Esophagus squamous epithelium (tissue), 5 donors: Measurements from ENCODE around the gene RNF34. TPM values are rescaled to one million over a fixed set of nuclear protein-coding genes. Genes with fewer than 3 reads are reported as not detected.

Source experiments
- DNase-seq: peaks from one replicate; lab custom pipeline; 2025; lab: John Stamatoyannopoulos, UW
- H3K27ac ChIP-seq, 4 donors: fragments of 200-600 bp; sonication (generic); one replicate each; pipeline ENCODE4 v1.5.1; 2016 to 2019; ENCODE audit warnings: mild to moderate bottlenecking in 1 of 4
- H3K27me3 ChIP-seq, 4 donors: fragments of 200-600 bp; sonication (generic); 1 replicate in 3 of 4; 2 replicates in 1 of 4; pipeline versions ENCODE4 v1.5.1 to v1.6.0; 2017 to 2021; ENCODE audit warnings: antibody characterized with exemption in 1 of 4
- H3K36me3 ChIP-seq, 3 donors: fragments of 200-600 bp; sonication (generic); one replicate each; pipeline ENCODE4 v1.5.1; 2016 to 2019
- H3K4me1 ChIP-seq, 3 donors: fragments of 200-600 bp; sonication (generic); one replicate each; pipeline ENCODE4 v1.5.1; 2017 to 2019
- H3K4me3 ChIP-seq, 4 donors: fragments of 200-600 bp; sonication (generic); 1 replicate in 3 of 4; 2 replicates in 1 of 4; pipeline ENCODE4 v1.5.1; 2016 to 2019; ENCODE audit warnings: mild to moderate bottlenecking in 2 of 4, moderate library complexity in 1 of 4
- H3K9me3 ChIP-seq, 3 donors: fragments of 200-600 bp; sonication (generic); one replicate each; pipeline ENCODE4 v1.5.1; 2016 to 2019
- CTCF ChIP-seq, 6 experiments: fragments of 450-650 bp in 4 of 6; fragments of 200-600 bp in 2 of 6; sonication (generic) in 2 of 6; IDR thresholded peaks; one replicate each; pipeline ENCODE4 v1.5.1; 2016 to 2019; ENCODE audit warnings: antibody characterized with exemption in 6 of 6, mild to moderate bottlenecking in 4 of 6, moderate library complexity in 4 of 6
- POLR2A ChIP-seq, 4 donors: fragments of 450-650 bp; IDR thresholded peaks; one replicate each; pipeline ENCODE4 v1.6.1; 2017; ENCODE audit warnings: antibody characterized with exemption in 4 of 4, mild to moderate bottlenecking in 4 of 4, moderate library complexity in 3 of 4
- WGBS, 2 donors: methylation state at CpG; one replicate each; pipeline ENCODE4 v1.1.5; 2018; 5-methylcytosine and 5-hydroxymethylcytosine counted together
- intact Hi-C: fragments of 100-400 bp; cut with DNase I; formaldehyde crosslinking; loops from one replicate; pipeline ENCODE4 v1.15.0; 2022
- total RNA-seq, 4 donors: library from RNA; depleted of rRNA; stranded (reverse); fragments of >200 nt; gene quantifications; one replicate each; pipeline ENCODE4 v1.1.0, GENCODE V29; 2016
- donor health status: DM: yes; HTN: yes; CAD: no.

The RNF34 gene
- total RNA-seq, 4 donors from 2014 or later: 16.4 to 39.3 (median 31.3) TPM

- Histone ChIP-seq H3K27ac (no peak overlapping the region), H3K4me3 (no peak overlapping the region), H3K9me3 (no peaks in the 10 kb centered on the region), H3K27me3 (no peaks in the 10 kb centered on the region), H3K36me3 (peaks cover 22 to 100% (median 25%) of the 10 kb centered on the region in 3 donors), H3K4me1 (no peaks in the 10 kb centered on the region)
- WGBS, 2 donors: 81 to 87% methylated on average over 4 to 6 of the region's 6 CpGs
- TF ChIP-seq CTCF (IDR thresholded peaks at IDR 0.05) (no peak), POLR2A (IDR thresholded peaks at IDR 0.05) (no peak)
- intact Hi-C loops: no loop called here
- DNase-seq: no peak
Observed at GRCh38 chr12:121428883-121429282, 29.0 kb downstream of the RNF34 start.

GRCh38 chr12:121430833-121431415, 31.0 kb downstream of the RNF34 start:
- no peaks in the 10 kb centered on the region for H3K27me3 ChIP-seq
- H3K4me1 ChIP-seq: no peaks in the 10 kb centered on the region
- no peaks in the 10 kb centered on the region for H3K9me3 ChIP-seq
- intact Hi-C loops: no loop called here
- H3K4me3 ChIP-seq: no peak overlapping the region
- no peak for TF ChIP-seq POLR2A (IDR thresholded peaks at IDR 0.05)
- TF ChIP-seq CTCF (IDR thresholded peaks at IDR 0.05): no peak
- 85 to 96% methylated on average over 6 of the region's 6 CpGs for WGBS, 2 donors
- no peak for DNase-seq
- no peak overlapping the region for H3K27ac ChIP-seq
- H3K36me3 ChIP-seq: peaks cover 21 to 100% (median 22%) of the 10 kb centered on the region in 3 donors

- intact Hi-C loops: no loop called here
- Histone ChIP-seq H3K36me3 (peaks cover 16 to 100% (median 21%) of the 10 kb centered on the region in 3 donors), H3K4me3 (no peak overlapping the region), H3K9me3 (no peaks in the 10 kb centered on the region), H3K27ac (no peak overlapping the region), H3K27me3 (no peaks in the 10 kb centered on the region), H3K4me1 (no peaks in the 10 kb centered on the region)
- no peak for DNase-seq
- TF ChIP-seq CTCF (IDR thresholded peaks at IDR 0.05): no peak
- 93 to 94% methylated on average over 9 of the region's 11 CpGs for WGBS, 2 donors
Observed at GRCh38 chr12:121432740-121433480, 33.0 kb downstream of the RNF34 start.

GRCh38 chr12:121436706-121437105, 36.8 kb downstream of the RNF34 start:
- no peak for DNase-seq
- H3K27me3 ChIP-seq: no peaks in the 10 kb centered on the region
- H3K4me1 ChIP-seq: no peaks in the 10 kb centered on the region
- H3K4me3 ChIP-seq: no peak overlapping the region
- no peak for TF ChIP-seq CTCF (IDR thresholded peaks at IDR 0.05)
- TF ChIP-seq POLR2A (IDR thresholded peaks at IDR 0.05): no peak
- WGBS, 2 donors: 79 to 84% methylated on average over 2 of the region's 2 CpGs
- H3K9me3 ChIP-seq: no peaks in the 10 kb centered on the region
- no peak overlapping the region for H3K27ac ChIP-seq
- intact Hi-C loops: no loop called here
- H3K36me3 ChIP-seq: peaks cover 12 to 100% (median 21%) of the 10 kb centered on the region in 3 donors

GRCh38 chr12:121438905-121439304, 39.0 kb downstream of the RNF34 start:
- H3K27ac ChIP-seq: no peak overlapping the region
- DNase-seq: no peak
- H3K27me3 ChIP-seq: no peaks in the 10 kb centered on the region
- intact Hi-C loops: no loop called here
- WGBS, 2 donors: 92 to 95% methylated on average over 4 to 5 of the region's 12 CpGs
- H3K36me3 ChIP-seq: peaks cover 15 to 96% (median 25%) of the 10 kb centered on the region in 3 donors
- no peak overlapping the region for H3K4me3 ChIP-seq
- peaks cover 5 to 13% (median 8%) of the 10 kb centered on the region in 3 donors for H3K4me1 ChIP-seq
- TF ChIP-seq POLR2A (IDR thresholded peaks at IDR 0.05): no peak
- TF ChIP-seq CTCF (IDR thresholded peaks at IDR 0.05): no peak
- no peaks in the 10 kb centered on the region for H3K9me3 ChIP-seq
